Astrocyte (in vitro differentiated cells and primary cell): ENCODE measurements around the gene SENP3. TPM values are rescaled to one million over a fixed set of nuclear protein-coding genes. Genes with fewer than 3 reads are reported as not detected.
A peak's percentile ranks its signal among the peaks of the same experiment; 100 is the strongest.

Experiments used
- DNase-seq: peaks from one replicate; pipeline ENCODE4 v3.0.0-alpha.2; 2010; ENCODE audit warnings: low read depth
- FAIRE-seq: peaks from 2 replicates; lab custom pipeline; 2011; peaks lifted over from hg19 to GRCh38; lab: Jason Lieb, UNC
- H2AFZ ChIP-seq: 2 replicates; pipeline ENCODE4 v1.6.0; 2012; ENCODE audit warnings: low read depth, low read length, inconsistent platforms
- H3K27ac ChIP-seq: 2 replicates; pipeline ENCODE4 v1.5.1; 2011; ENCODE audit warnings: low read depth, low read length, inconsistent platforms
- H3K27me3 ChIP-seq: 2 replicates; pipeline ENCODE4 v1.6.0; 2011; ENCODE audit warnings: low read length, inconsistent platforms; ENCODE audit not compliant: insufficient read depth
- H3K36me3 ChIP-seq: 2 replicates; pipeline ENCODE4 v1.5.1; 2011; ENCODE audit warnings: low read length, inconsistent platforms; ENCODE audit not compliant: insufficient read depth
- H3K4me1 ChIP-seq: 2 replicates; pipeline ENCODE4 v1.5.1; 2011; ENCODE audit warnings: low read length, inconsistent platforms; ENCODE audit not compliant: insufficient read depth
- H3K4me2 ChIP-seq: 2 replicates; pipeline ENCODE4 v1.6.0; 2012; ENCODE audit warnings: low read length, inconsistent platforms
- H3K4me3 ChIP-seq: 2 replicates; pipeline ENCODE4 v1.5.1; 2011; ENCODE audit warnings: low read depth, mild to moderate bottlenecking, low read length, inconsistent platforms; ENCODE audit not compliant: insufficient read depth
- H3K79me2 ChIP-seq: 2 replicates; pipeline ENCODE4 v1.6.0; 2012; ENCODE audit warnings: mild to moderate bottlenecking, low read length, inconsistent platforms; ENCODE audit not compliant: insufficient read depth
- H3K9ac ChIP-seq: 2 replicates; pipeline ENCODE4 v1.6.0; 2012; ENCODE audit warnings: mild to moderate bottlenecking, low read length, inconsistent platforms
- H3K9me3 ChIP-seq: 2 replicates; pipeline ENCODE4 v1.5.1; 2012; ENCODE audit warnings: low read depth, mild to moderate bottlenecking, low read length, inconsistent platforms; ENCODE audit not compliant: insufficient read depth
- H4K20me1 ChIP-seq: 2 replicates; pipeline ENCODE4 v1.6.0; 2012; ENCODE audit warnings: low read length, inconsistent platforms; ENCODE audit not compliant: insufficient read depth
- H3K27ac Mint-ChIP-seq: one replicate; pipeline ENCODE4 v1.8.0; 2021; ENCODE audit warnings: mild to moderate bottlenecking, mixed read lengths; ENCODE audit not compliant: unreplicated experiment
- H3K27me3 Mint-ChIP-seq: one replicate; pipeline ENCODE4 v1.8.0; 2021; ENCODE audit warnings: low read depth, mixed read lengths; ENCODE audit not compliant: unreplicated experiment
- H3K36me3 Mint-ChIP-seq: one replicate; pipeline ENCODE4 v1.8.0; 2021; ENCODE audit warnings: low read depth, mixed read lengths; ENCODE audit not compliant: unreplicated experiment
- H3K4me1 Mint-ChIP-seq: one replicate; pipeline ENCODE4 v1.8.0; 2021; ENCODE audit warnings: low read depth, mixed read lengths; ENCODE audit not compliant: unreplicated experiment
- H3K4me3 Mint-ChIP-seq: one replicate; pipeline ENCODE4 v1.8.0; 2021; ENCODE audit warnings: mild to moderate bottlenecking, moderate library complexity, mixed read lengths; ENCODE audit not compliant: unreplicated experiment
- H3K9me3 Mint-ChIP-seq: one replicate; pipeline ENCODE4 v1.8.0; 2021; ENCODE audit warnings: mild to moderate bottlenecking, mixed read lengths; ENCODE audit not compliant: unreplicated experiment
- CTCF ChIP-seq: IDR thresholded peaks from 2 replicates; pipeline ENCODE4 v1.5.1; 2011; ENCODE audit warnings: low read depth, mild to moderate bottlenecking, inconsistent platforms, low read length, moderate library complexity; ENCODE audit not compliant: insufficient read depth
- EZH2 ChIP-seq: IDR thresholded peaks from 2 replicates; pipeline ENCODE4 v1.6.1; 2012; ENCODE audit warnings: mild to moderate bottlenecking, low read length, inconsistent platforms; ENCODE audit not compliant: insufficient read depth
- total RNA-seq: library from RNA; stranded (reverse); gene quantifications from 2 replicates; pipeline ENCODE4 v1.2.1, GENCODE V29; 2021

SENP3 gene
- total RNA-seq, 1 donor from 2014 or later: 51.4 TPM

GRCh38 chr17:7552621-7553051 is 9.1 kb upstream of the SENP3 start:
- no peak for FAIRE-seq
- no peak overlapping the region for H3K27ac Mint-ChIP-seq

DNA sequence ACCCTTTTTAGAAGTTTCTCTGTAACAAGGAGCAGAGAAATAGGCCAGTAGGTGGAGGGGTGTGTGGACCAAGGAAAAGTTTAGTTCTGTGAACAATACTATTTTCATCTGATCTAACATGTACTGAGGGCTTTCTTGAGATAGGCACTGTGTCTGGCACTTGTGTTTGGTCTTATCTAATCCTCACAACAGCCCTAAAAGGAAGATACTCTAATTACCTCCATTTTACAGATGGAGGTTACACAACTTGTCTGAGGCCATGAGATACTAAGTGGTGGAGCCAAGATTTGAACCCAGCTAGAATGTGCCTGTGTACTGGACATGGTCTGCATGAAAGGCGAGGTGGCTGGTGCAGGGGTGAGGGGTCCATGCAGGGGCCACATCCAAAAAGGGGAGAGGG is 8.4 kb upstream of the SENP3 start:
- H3K9me3 ChIP-seq: no peaks in the 10 kb centered on the region
- H3K4me2 ChIP-seq: no peak overlapping the region
- H3K9me3 Mint-ChIP-seq: peaks cover 3% of the 10 kb centered on the region
- peaks cover 22% of the 10 kb centered on the region for H3K27me3 Mint-ChIP-seq
- H3K79me2 ChIP-seq: no peaks in the 10 kb centered on the region
- TF ChIP-seq EZH2: no peak
- no peak for TF ChIP-seq CTCF
- peaks cover 13% of the 10 kb centered on the region for H3K4me1 ChIP-seq
- H3K36me3 Mint-ChIP-seq: no peaks in the 10 kb centered on the region
- H3K36me3 ChIP-seq: no peaks in the 10 kb centered on the region
- FAIRE-seq (no peak), DNase-seq (no peak)
- H2AFZ ChIP-seq: no peak overlapping the region
- H3K27me3 ChIP-seq: no peaks in the 10 kb centered on the region
- no peaks in the 10 kb centered on the region for H4K20me1 ChIP-seq
- peaks cover 2% of the 10 kb centered on the region for H3K4me1 Mint-ChIP-seq
- no peak overlapping the region for H3K27ac ChIP-seq
- H3K27ac Mint-ChIP-seq: no peak overlapping the region
- H3K4me3 ChIP-seq: no peak overlapping the region
- H3K9ac ChIP-seq: no peak overlapping the region
- peak overlapping the region; percentile 13 for H3K4me3 Mint-ChIP-seq

More at GRCh38 chr17:7552621-7553051, 9.1 kb upstream of the SENP3 start:
- Histone ChIP-seq H3K4me3 (no peak overlapping the region), H2AFZ (no peak overlapping the region), H3K4me1 (peaks cover 11% of the 10 kb centered on the region), H3K79me2 (no peaks in the 10 kb centered on the region), H3K36me3 (no peaks in the 10 kb centered on the region), H4K20me1 (no peaks in the 10 kb centered on the region), H3K27ac (no peak overlapping the region), H3K27me3 (no peaks in the 10 kb centered on the region), H3K9me3 (no peaks in the 10 kb centered on the region), H3K9ac (no peak overlapping the region), H3K4me2 (no peak overlapping the region)
- no peak overlapping the region for H3K4me3 Mint-ChIP-seq
- peaks cover 3% of the 10 kb centered on the region for H3K9me3 Mint-ChIP-seq
- H3K36me3 Mint-ChIP-seq: no peaks in the 10 kb centered on the region
- H3K4me1 Mint-ChIP-seq: no peaks in the 10 kb centered on the region
- TF ChIP-seq EZH2: no peak
- no peak for DNase-seq
- peaks cover 24% of the 10 kb centered on the region for H3K27me3 Mint-ChIP-seq

DNA sequence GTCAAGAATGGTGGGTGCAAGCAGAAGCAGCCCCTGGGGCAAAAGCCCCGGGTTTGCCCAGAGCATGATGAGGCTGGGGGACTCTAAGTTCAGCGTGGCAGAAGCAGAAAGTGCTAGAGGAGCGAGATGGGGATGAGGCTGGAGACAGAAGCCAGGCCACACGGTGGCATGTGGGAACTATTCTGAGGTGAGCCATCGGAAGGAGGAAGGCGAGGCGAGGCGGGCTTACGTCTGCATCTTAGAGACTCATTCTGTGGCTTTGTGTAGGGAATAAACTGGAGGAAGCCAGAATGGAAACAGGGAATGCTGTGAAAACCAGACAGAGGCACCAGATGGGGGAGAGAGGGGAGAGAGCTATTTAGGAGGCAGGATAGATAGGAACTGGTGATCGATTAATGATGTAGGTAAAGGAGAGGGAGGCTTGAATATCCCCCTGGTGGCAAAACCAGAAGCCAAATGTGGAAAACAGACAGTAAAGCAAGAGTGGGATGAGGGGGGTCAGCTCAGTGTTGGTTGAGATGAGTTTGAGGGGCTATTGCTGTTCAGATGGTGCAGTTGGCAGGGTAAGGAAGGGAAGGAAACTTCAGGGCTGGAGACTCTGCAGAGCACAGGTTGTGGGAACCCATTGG is 6.3 kb upstream of the SENP3 start:
- no peak for DNase-seq
- H3K4me1 ChIP-seq: peaks cover 10% of the 10 kb centered on the region
- peaks cover 19% of the 10 kb centered on the region for H3K27me3 Mint-ChIP-seq
- no peaks in the 10 kb centered on the region for H4K20me1 ChIP-seq
- H3K36me3 ChIP-seq: no peaks in the 10 kb centered on the region
- H3K4me2 ChIP-seq: no peak overlapping the region
- TF ChIP-seq EZH2: no peak
- TF ChIP-seq CTCF: peak; percentile 8
- no peak overlapping the region for H3K4me3 ChIP-seq
- H3K36me3 Mint-ChIP-seq: no peaks in the 10 kb centered on the region
- H3K27ac Mint-ChIP-seq: peak overlapping the region; percentile 13
- H3K4me3 Mint-ChIP-seq: peak overlapping the region; percentile 5
- no peaks in the 10 kb centered on the region for H3K27me3 ChIP-seq
- H3K27ac ChIP-seq: no peak overlapping the region
- no peaks in the 10 kb centered on the region for H3K9me3 ChIP-seq
- H3K9me3 Mint-ChIP-seq: peaks cover 1% of the 10 kb centered on the region
- H3K4me1 Mint-ChIP-seq: peaks cover 6% of the 10 kb centered on the region
- FAIRE-seq: no peak
- no peaks in the 10 kb centered on the region for H3K79me2 ChIP-seq
- H3K9ac ChIP-seq: no peak overlapping the region
- no peak overlapping the region for H2AFZ ChIP-seq
